Activated CD4-positive, alpha-beta memory T cell treated with anti-CD3 and anti-CD28 coated beads for 36 hours (primary cell): ENCODE data around the gene RMP24.
A peak's percentile ranks its signal among the peaks of the same experiment; 100 is the strongest.

ENCODE experiments used
- CTCF ChIA-PET: fragments of 350-600 bp; sonication (Branson Sonifier 250); formaldehyde crosslinking; loops from one replicate; lab custom pipeline; 2021; ENCODE audit warnings: antibody characterized with exemption, inconsistent platforms; lab: Charles Lee
- POLR2A ChIA-PET: fragments of 350-600 bp; sonication (Branson Sonifier 250); formaldehyde crosslinking; loops from one replicate; lab custom pipeline; 2021; ENCODE audit warnings: antibody characterized with exemption; lab: Charles Lee
- DNase-seq: peaks from one replicate; pipeline ENCODE4 v3.0.0-alpha.2; 2020
- H3K27ac Mint-ChIP-seq: one replicate; pipeline ENCODE4 v1.8.0; 2021; ENCODE audit warnings: mixed read lengths
- H3K27me3 Mint-ChIP-seq: one replicate; pipeline ENCODE4 v1.8.0; 2021; ENCODE audit warnings: mixed read lengths
- H3K36me3 Mint-ChIP-seq: one replicate; pipeline ENCODE4 v1.8.0; 2021; ENCODE audit warnings: mixed read lengths
- H3K4me1 Mint-ChIP-seq: one replicate; pipeline ENCODE4 v1.8.0; 2021; ENCODE audit warnings: low read depth, mixed read lengths
- H3K4me3 Mint-ChIP-seq: one replicate; pipeline ENCODE4 v1.8.0; 2021; ENCODE audit warnings: mild to moderate bottlenecking, mixed read lengths
- H3K9me3 Mint-ChIP-seq: one replicate; pipeline ENCODE4 v1.8.0; 2021; ENCODE audit warnings: mixed read lengths
- intact Hi-C: fragments of 100-400 bp; cut with micrococcal nuclease; formaldehyde crosslinking; loops from one replicate; pipeline ENCODE4 v1.15.1; 2023

The RMP24 gene

GRCh38 chr18:35969676-35970075 lies 2.8 kb upstream of the RMP24 start:
- no peak overlapping the region for H3K4me3 Mint-ChIP-seq
- H3K27ac Mint-ChIP-seq = peak overlapping the region; percentile 92
- H3K36me3 Mint-ChIP-seq = peaks cover 11% of the 10 kb centered on the region
- CTCF ChIA-PET = interaction anchor here (0.9 to 1.3 kb wide), 2 partner anchors 19 to 48 kb away, joined by 3 to 4 read pairs; no protein-coding TSS in a partner anchor
- POLR2A ChIA-PET = no interaction called here
- intact Hi-C loops = loop anchor here (5.0 to 10.0 kb wide), 3 partner anchors 387 to 925 kb away; partner anchors contain the start of genes GALNT1 and MAPRE2
- no peaks in the 10 kb centered on the region for H3K27me3 Mint-ChIP-seq
- no peak for DNase-seq
- peaks cover 44% of the 10 kb centered on the region for H3K4me1 Mint-ChIP-seq
- H3K9me3 Mint-ChIP-seq = no peaks in the 10 kb centered on the region

GRCh38 chr18:35971661-35972196 lies 750 bp upstream of the RMP24 start:
- POLR2A ChIA-PET = interaction anchor here (0.5 to 1.4 kb wide), 7 partner anchors 11 to 627 kb away, joined by 3 to 8 read pairs (median 5); partner anchors contain the start of genes INO80C, RPRD1A, SLC39A6 and ZNF24
- H3K4me1 Mint-ChIP-seq = peaks cover 50% of the 10 kb centered on the region
- H3K4me3 Mint-ChIP-seq = peak overlapping the region; percentile 95
- DNase-seq = no peak
- CTCF ChIA-PET = interaction anchor here (0.6 to 1.2 kb wide), 2 partner anchors 21 to 965 kb away, joined by 3 to 5 read pairs; no protein-coding TSS in a partner anchor
- intact Hi-C loops = loop anchor here (1.0 to 10.0 kb wide), 12 partner anchors 96 to 993 kb away; partner anchors contain the start of genes ELP2, GALNT1, INO80C and MAPRE2
- H3K9me3 Mint-ChIP-seq = no peaks in the 10 kb centered on the region
- peak overlapping the region; percentile 98 for H3K27ac Mint-ChIP-seq
- H3K27me3 Mint-ChIP-seq = no peaks in the 10 kb centered on the region
- peaks cover 23% of the 10 kb centered on the region for H3K36me3 Mint-ChIP-seq

- H3K4me3 Mint-ChIP-seq = peak overlapping the region; percentile 95
- intact Hi-C loops = loop anchor here (2.0 to 10.0 kb wide), 6 partner anchors 357 to 995 kb away; partner anchors contain the start of genes GALNT1, MAPRE2 and ZNF397
- H3K4me1 Mint-ChIP-seq = peaks cover 44% of the 10 kb centered on the region
- no peaks in the 10 kb centered on the region for H3K9me3 Mint-ChIP-seq
- POLR2A ChIA-PET = no interaction called here
- DNase-seq = no peak
- peak overlapping the region; percentile 98 for H3K27ac Mint-ChIP-seq
- H3K27me3 Mint-ChIP-seq = no peaks in the 10 kb centered on the region
- CTCF ChIA-PET = interaction anchor here (1.1 kb wide), 1 partner anchor 23 kb away, joined by 5 read pairs; no protein-coding TSS in a partner anchor
- H3K36me3 Mint-ChIP-seq = peaks cover 39% of the 10 kb centered on the region
These were observed 1.2 kb downstream of the RMP24 start for GRCh38 chr18:35973650-35974049.

GRCh38 chr18:35974181-35974580 lies 1.7 kb downstream of the RMP24 start:
- peak overlapping the region; percentile 95 for H3K4me3 Mint-ChIP-seq
- H3K9me3 Mint-ChIP-seq = no peaks in the 10 kb centered on the region
- POLR2A ChIA-PET = no interaction called here
- peaks cover 43% of the 10 kb centered on the region for H3K36me3 Mint-ChIP-seq
- H3K27me3 Mint-ChIP-seq = no peaks in the 10 kb centered on the region
- DNase-seq = no peak
- CTCF ChIA-PET = interaction anchor here (1.1 kb wide), 1 partner anchor 24 kb away, joined by 5 read pairs; no protein-coding TSS in a partner anchor
- H3K27ac Mint-ChIP-seq = peak overlapping the region; percentile 69
- H3K4me1 Mint-ChIP-seq = peaks cover 41% of the 10 kb centered on the region
- intact Hi-C loops = loop anchor here (5.0 to 10.0 kb wide), 3 partner anchors 392 to 929 kb away; partner anchors contain the start of genes GALNT1 and MAPRE2

GRCh38 chr18:35979112-35979511 lies 6.6 kb downstream of the RMP24 start:
- no peak overlapping the region for H3K4me3 Mint-ChIP-seq
- no peak overlapping the region for H3K27ac Mint-ChIP-seq
- H3K4me1 Mint-ChIP-seq = peaks cover 14% of the 10 kb centered on the region
- DNase-seq = no peak
- ChIA-PET POLR2A (no interaction called here), CTCF (no interaction called here)
- no peaks in the 10 kb centered on the region for H3K9me3 Mint-ChIP-seq
- no peaks in the 10 kb centered on the region for H3K27me3 Mint-ChIP-seq
- H3K36me3 Mint-ChIP-seq = peaks cover 53% of the 10 kb centered on the region
- intact Hi-C loops = loop anchor here (10.0 kb wide), 1 partner anchor 934 kb away; the partner anchor contains the start of gene MAPRE2

GRCh38 chr18:35982409-35983114 lies 10.1 kb downstream of the RMP24 start:
- peaks cover 36% of the 10 kb centered on the region for H3K36me3 Mint-ChIP-seq
- ChIA-PET POLR2A (interaction anchor here (1.0 kb wide), 1 partner anchor 10 kb away, joined by 3 read pairs; the partner anchor contains the start of gene RMP24), CTCF (no interaction called here)

GRCh38 chr18:35983147-35983546 lies 10.7 kb downstream of the RMP24 start:
- no peak for DNase-seq
- intact Hi-C loops = no loop called here
- Mint-ChIP-seq H3K36me3 (peaks cover 30% of the 10 kb centered on the region), H3K27ac (no peak overlapping the region), H3K27me3 (no peaks in the 10 kb centered on the region), H3K9me3 (no peaks in the 10 kb centered on the region), H3K4me1 (no peaks in the 10 kb centered on the region), H3K4me3 (no peak overlapping the region)
- ChIA-PET CTCF (no interaction called here), POLR2A (interaction anchor here (1.0 kb wide), 1 partner anchor 11 kb away, joined by 3 read pairs; the partner anchor contains the start of gene RMP24)

More at GRCh38 chr18:35982409-35983114, 10.1 kb downstream of the RMP24 start:
- no peak for DNase-seq
- intact Hi-C loops = no loop called here
- Mint-ChIP-seq H3K9me3 (no peaks in the 10 kb centered on the region), H3K27me3 (no peaks in the 10 kb centered on the region), H3K27ac (no peak overlapping the region), H3K4me1 (no peaks in the 10 kb centered on the region), H3K4me3 (no peak overlapping the region)

- CTCF ChIA-PET = no interaction called here
- Mint-ChIP-seq H3K9me3 (no peaks in the 10 kb centered on the region), H3K4me1 (no peaks in the 10 kb centered on the region), H3K4me3 (no peak overlapping the region), H3K27ac (no peak overlapping the region), H3K36me3 (peaks cover 23% of the 10 kb centered on the region), H3K27me3 (no peaks in the 10 kb centered on the region)
- intact Hi-C loops = no loop called here
- POLR2A ChIA-PET = no interaction called here
- no peak for DNase-seq
These were observed 11.3 kb downstream of the RMP24 start for GRCh38 chr18:35983818-35984217.

- no peaks in the 10 kb centered on the region for H3K4me1 Mint-ChIP-seq
- H3K9me3 Mint-ChIP-seq = no peaks in the 10 kb centered on the region
- ChIA-PET POLR2A (no interaction called here), CTCF (no interaction called here)
- peaks cover 4% of the 10 kb centered on the region for H3K36me3 Mint-ChIP-seq
- no peak overlapping the region for H3K27ac Mint-ChIP-seq
- DNase-seq = no peak
- H3K4me3 Mint-ChIP-seq = no peak overlapping the region
- no peaks in the 10 kb centered on the region for H3K27me3 Mint-ChIP-seq
- intact Hi-C loops = no loop called here
These were observed 19.2 kb downstream of the RMP24 start for GRCh38 chr18:35991696-35992095.

- H3K4me3 Mint-ChIP-seq = no peak overlapping the region
- H3K27ac Mint-ChIP-seq = no peak overlapping the region
- H3K36me3 Mint-ChIP-seq = peaks cover 4% of the 10 kb centered on the region
- no peaks in the 10 kb centered on the region for H3K9me3 Mint-ChIP-seq
- ChIA-PET POLR2A (interaction anchor here (0.6 kb wide), 1 partner anchor 25 kb away, joined by 4 read pairs; no protein-coding TSS in a partner anchor), CTCF (interaction anchor here (0.7 to 1.8 kb wide), 3 partner anchors 25 to 277 kb away, joined by 3 to 5 read pairs (median 3); no protein-coding TSS in a partner anchor)
- no peak for DNase-seq
- intact Hi-C loops = no loop called here
- H3K27me3 Mint-ChIP-seq = no peaks in the 10 kb centered on the region
- H3K4me1 Mint-ChIP-seq = no peaks in the 10 kb centered on the region
These were observed 20.5 kb downstream of the RMP24 start for GRCh38 chr18:35993013-35993412.

- no peak overlapping the region for H3K4me3 Mint-ChIP-seq
- H3K27me3 Mint-ChIP-seq = no peaks in the 10 kb centered on the region
- POLR2A ChIA-PET = no interaction called here
- no peaks in the 10 kb centered on the region for H3K4me1 Mint-ChIP-seq
- CTCF ChIA-PET = no interaction called here
- no peaks in the 10 kb centered on the region for H3K9me3 Mint-ChIP-seq
- no peak for DNase-seq
- H3K36me3 Mint-ChIP-seq = no peaks in the 10 kb centered on the region
- no peak overlapping the region for H3K27ac Mint-ChIP-seq
- intact Hi-C loops = no loop called here
These were observed 26.5 kb downstream of the RMP24 start for GRCh38 chr18:35998967-35999366.

GRCh38 chr18:35999925-36000324 lies 27.4 kb downstream of the RMP24 start:
- DNase-seq = no peak
- intact Hi-C loops = no loop called here
- H3K27me3 Mint-ChIP-seq = no peaks in the 10 kb centered on the region
- H3K4me3 Mint-ChIP-seq = no peak overlapping the region
- no peaks in the 10 kb centered on the region for H3K36me3 Mint-ChIP-seq
- H3K4me1 Mint-ChIP-seq = no peaks in the 10 kb centered on the region
- ChIA-PET POLR2A (no interaction called here), CTCF (no interaction called here)
- H3K27ac Mint-ChIP-seq = no peak overlapping the region
- no peaks in the 10 kb centered on the region for H3K9me3 Mint-ChIP-seq
